HCT116 (cell line): ENCODE results near the gene SORCS2. TPM values are rescaled to one million over a fixed set of nuclear protein-coding genes. Genes with fewer than 3 reads are reported as not detected.

Experiments used
- ATAC-seq: fragments of 200-7000 bp; cut with Tn5 transposase; 2 replicates; pipeline ENCODE4 v1.9.1; 2020; ENCODE audit warnings: mild to moderate bottlenecking, moderate library complexity
- BruUV-seq: library from RNA; stranded (reverse); fragments of 400-500 nt; replicated peaks from 2 replicates; lab custom pipeline; 2021; lab: Mats Ljungman, UMichigan
- CTCF ChIA-PET: fragments of 300-600 bp; sonication (Branson Sonifier 250); formaldehyde crosslinking; loops from one replicate; lab custom pipeline; 2021; ENCODE audit warnings: antibody characterized with exemption; lab: Charles Lee
- POLR2A ChIA-PET: fragments of 300-600, 350-600 bp; sonication (Branson Sonifier 250); formaldehyde crosslinking; loops from one replicate; lab custom pipeline; 2021; ENCODE audit warnings: antibody characterized with exemption; lab: Charles Lee
- RAD21 ChIA-PET, 2 experiments: fragments of 300-600 bp; sonication (Branson Sonifier 250); formaldehyde crosslinking; loops; one replicate each; lab custom pipeline; 2023; ENCODE audit warnings: low total read pairs in 2 of 2; ENCODE audit not compliant: uncharacterized antibody in 2 of 2, unreplicated experiment in 2 of 2, low non-redundant PET in 1 of 2; lab: Charles Lee
- DNase-seq: peaks from one replicate; pipeline ENCODE4 v3.0.0-alpha.2; 2010; ENCODE audit warnings: low read depth, low spot score
- H2AFZ ChIP-seq: fragments of 200-600 bp; shearing (Covaris generic), sonication (generic); 2 replicates; pipeline ENCODE4 v1.6.1; 2017; ENCODE audit warnings: low read depth, mixed run types, mixed read lengths, antibody characterized with exemption, low read length; ENCODE audit not compliant: poor library complexity, severe bottlenecking
- H3K27ac ChIP-seq: 2 replicates; pipeline ENCODE4 v1.5.1; 2012; ENCODE audit warnings: low read depth, low read length
- H3K27me3 ChIP-seq: fragments of 200-600 bp; sonication (generic); 2 replicates; pipeline ENCODE4 v1.6.1; 2016; ENCODE audit warnings: mixed run types, low read length, mixed read lengths; ENCODE audit not compliant: insufficient read depth
- H3K36me3 ChIP-seq, 2 experiments: fragments of 200-500 bp in 1 of 2; fragments of 200-600 bp in 1 of 2; sonication (Bioruptor generic) in 1 of 2; sonication (generic) in 1 of 2; 2 replicates each; pipeline versions ENCODE4 v1.5.1 to v1.6.1; 2014 to 2016; ENCODE audit warnings: low read length in 2 of 2, inconsistent platforms in 1 of 2, mixed read lengths in 1 of 2, mixed run types in 1 of 2; ENCODE audit not compliant: insufficient read depth in 2 of 2, control insufficient read depth in 1 of 2
- H3K4me1 ChIP-seq, 2 experiments: fragments of 200-600 bp in 1 of 2; sonication (generic) in 1 of 2; 2 replicates each; pipeline versions ENCODE4 v1.5.1 to v1.6.1; 2012 to 2017; ENCODE audit warnings: low read length in 2 of 2, inconsistent platforms in 1 of 2, mild to moderate bottlenecking in 1 of 2, mixed read lengths in 1 of 2, mixed run types in 1 of 2, moderate library complexity in 1 of 2; ENCODE audit not compliant: insufficient read depth in 2 of 2, control insufficient read depth in 1 of 2
- H3K4me2 ChIP-seq: fragments of 200-600 bp; sonication (generic); 2 replicates; pipeline ENCODE4 v1.6.1; 2017; ENCODE audit warnings: mixed run types, low read length, mixed read lengths
- H3K4me3 ChIP-seq, 2 experiments: fragments of 200-600 bp in 1 of 2; sonication (generic) in 1 of 2; replicated peaks in 1 of 2; 2 replicates each; pipeline ENCODE4 v1.5.1; 2011 to 2016; ENCODE audit warnings: low read length in 2 of 2, control low read depth in 1 of 2, low read depth in 1 of 2, mild to moderate bottlenecking in 1 of 2, mixed read lengths in 1 of 2, mixed run types in 1 of 2
- H3K79me2 ChIP-seq: fragments of 200-600 bp; sonication (generic); 2 replicates; pipeline ENCODE4 v1.6.1; 2017; ENCODE audit warnings: mild to moderate bottlenecking, mixed run types, low read length, moderate library complexity, mixed read lengths; ENCODE audit not compliant: insufficient read depth
- H3K9ac ChIP-seq: fragments of 200-600 bp; sonication (generic); 2 replicates; pipeline ENCODE4 v1.6.1; 2016; ENCODE audit warnings: low read length, mixed read lengths
- H3K9me2 ChIP-seq: fragments of 200-600 bp; sonication (generic), shearing (Covaris generic); 2 replicates; pipeline ENCODE4 v1.6.1; 2017; ENCODE audit warnings: mixed run types, mild to moderate bottlenecking, moderate library complexity; ENCODE audit not compliant: insufficient read depth
- H3K9me3 ChIP-seq, 2 experiments: fragments of 200-500 bp in 1 of 2; fragments of 200-600 bp in 1 of 2; sonication (Bioruptor generic) in 1 of 2; sonication (generic) in 1 of 2; 2 replicates each; pipeline ENCODE4 v1.6.1; 2014 to 2017; ENCODE audit warnings: low read length in 2 of 2, mixed read lengths in 2 of 2, inconsistent platforms in 1 of 2, low read depth in 1 of 2, mild to moderate bottlenecking in 1 of 2, mixed run types in 1 of 2, moderate library complexity in 1 of 2; ENCODE audit not compliant: control insufficient read depth in 1 of 2, insufficient read depth in 1 of 2
- H4K20me1 ChIP-seq: fragments of 200-600 bp; sonication (generic), shearing (Covaris generic); 2 replicates; pipeline ENCODE4 v1.6.1; 2017; ENCODE audit warnings: mixed run types, mild to moderate bottlenecking, moderate library complexity; ENCODE audit not compliant: insufficient read depth
- ATF3 ChIP-seq: IDR thresholded peaks from 2 replicates; pipeline ENCODE4 v1.6.1; 2012
- CBX3 ChIP-seq: IDR thresholded peaks from 2 replicates; pipeline ENCODE4 v1.6.1; 2012; ENCODE audit warnings: low read depth
- CEBPB ChIP-seq: IDR thresholded peaks from 2 replicates; pipeline ENCODE4 v1.6.1; 2012; ENCODE audit warnings: low read depth
- ELF1 ChIP-seq: IDR thresholded peaks from 2 replicates; pipeline ENCODE4 v1.6.1; 2012; ENCODE audit warnings: low read depth, borderline replicate concordance
- EZH2 ChIP-seq: fragments of 200-600 bp; sonication (generic); IDR thresholded peaks from 2 replicates; pipeline ENCODE4 v1.6.1; 2017; ENCODE audit warnings: antibody characterized with exemption, mixed run types
- EZH2phosphoT487 ChIP-seq: fragments of 200-600 bp; IDR thresholded peaks from 2 replicates; pipeline ENCODE4 v1.6.1; 2018; ENCODE audit warnings: antibody characterized with exemption, borderline replicate concordance
- FOSL1 ChIP-seq: IDR thresholded peaks from 2 replicates; pipeline ENCODE4 v1.6.1; 2012; ENCODE audit warnings: low read depth
- POLR2A ChIP-seq: IDR thresholded peaks from 2 replicates; pipeline ENCODE4 v1.7.0; 2011; ENCODE audit warnings: borderline replicate concordance; ENCODE audit not compliant: insufficient read depth, insufficient read length; ENCODE audit errors: extremely low read depth
- RAD21 ChIP-seq: IDR thresholded peaks from 2 replicates; pipeline ENCODE4 v1.6.1; 2012; ENCODE audit warnings: low read depth, mild to moderate bottlenecking
- SP1 ChIP-seq: IDR thresholded peaks from 2 replicates; pipeline ENCODE4 v1.6.1; 2012; ENCODE audit warnings: low read depth
- TCF7L2 ChIP-seq: IDR thresholded peaks from 2 replicates; pipeline ENCODE4 v1.7.0; 2011; ENCODE audit warnings: borderline replicate concordance, inconsistent platforms; ENCODE audit not compliant: insufficient read depth, insufficient read length; ENCODE audit errors: extremely low read depth
- intact Hi-C: fragments of 100-400 bp; cut with micrococcal nuclease; formaldehyde crosslinking; loops from 2 replicates; pipeline ENCODE4 v1.10.0; 2022
- total RNA-seq: library from RNA; stranded (reverse); gene quantifications from one replicate; pipeline ENCODE4 v1.2.1, GENCODE V29; 2021; ENCODE audit not compliant: unreplicated experiment
- TF ChIP-seq, protein P1 (sequence below): IDR thresholded peaks from 2 replicates; pipeline ENCODE4 v1.6.1; 2012; ENCODE audit warnings: low read depth

Gene SORCS2
- total RNA-seq, 1 experiment from 2014 or later, result 0.37 TPM

GRCh38 chr4:7654550-7655445, 462.5 kb downstream of the SORCS2 start:
- Histone ChIP-seq H3K79me2 (no peaks in the 10 kb centered on the region), H3K27ac (no peak overlapping the region), H3K9me3 (no peaks in the 10 kb centered on the region), H3K27me3 (no peaks in the 10 kb centered on the region), H2AFZ (no peak overlapping the region), H3K4me3 (no peak overlapping the region), H3K36me3 (no peaks in the 10 kb centered on the region), H3K9me2 (no peaks in the 10 kb centered on the region), H3K4me2 (no peak overlapping the region), H3K9ac (no peak overlapping the region), H4K20me1 (no peaks in the 10 kb centered on the region), H3K4me1 (peaks cover 0 to 12% of the 10 kb centered on the region in 2 experiments; a peak in 2 of 4 replicates)
- ChIA-PET POLR2A (no interaction called here), RAD21 (no interaction called here), CTCF (no interaction called here)
- intact Hi-C loops, result no loop called here
- no peak for TF ChIP-seq CEBPB
- TF ChIP-seq POLR2A, result no peak
- no peak for TF ChIP-seq EZH2
- no peak for TF ChIP-seq ELF1
- DNase-seq, result no peak
- BruUV-seq, result no TSS peak
- ATAC-seq, result no peak

- H3K9me3 ChIP-seq, result no peaks in the 10 kb centered on the region
- RAD21 ChIA-PET, result no interaction called here
- no peaks in the 10 kb centered on the region for H3K79me2 ChIP-seq
- H3K9me2 ChIP-seq, result no peaks in the 10 kb centered on the region
- no peak overlapping the region for H3K4me2 ChIP-seq
- ATAC-seq, result no peak
- POLR2A ChIA-PET, result no interaction called here
- H2AFZ ChIP-seq, result no peak overlapping the region
- CTCF ChIA-PET, result no interaction called here
- H3K27ac ChIP-seq, result no peak overlapping the region
- H3K4me3 ChIP-seq, result no peak overlapping the region
- no peaks in the 10 kb centered on the region for H4K20me1 ChIP-seq
- BruUV-seq, result no TSS peak
- no peak for DNase-seq
- no peaks in the 10 kb centered on the region for H3K36me3 ChIP-seq
- no peak for TF ChIP-seq TCF7L2
- TF ChIP-seq FOSL1, result no peak
- no peak for TF ChIP-seq RAD21
- no peak for TF ChIP-seq CBX3
- no peak for TF ChIP-seq EZH2phosphoT487
- TF ChIP-seq EZH2, result no peak
- no peak for TF ChIP-seq ATF3
- TF ChIP-seq, protein P1, sequence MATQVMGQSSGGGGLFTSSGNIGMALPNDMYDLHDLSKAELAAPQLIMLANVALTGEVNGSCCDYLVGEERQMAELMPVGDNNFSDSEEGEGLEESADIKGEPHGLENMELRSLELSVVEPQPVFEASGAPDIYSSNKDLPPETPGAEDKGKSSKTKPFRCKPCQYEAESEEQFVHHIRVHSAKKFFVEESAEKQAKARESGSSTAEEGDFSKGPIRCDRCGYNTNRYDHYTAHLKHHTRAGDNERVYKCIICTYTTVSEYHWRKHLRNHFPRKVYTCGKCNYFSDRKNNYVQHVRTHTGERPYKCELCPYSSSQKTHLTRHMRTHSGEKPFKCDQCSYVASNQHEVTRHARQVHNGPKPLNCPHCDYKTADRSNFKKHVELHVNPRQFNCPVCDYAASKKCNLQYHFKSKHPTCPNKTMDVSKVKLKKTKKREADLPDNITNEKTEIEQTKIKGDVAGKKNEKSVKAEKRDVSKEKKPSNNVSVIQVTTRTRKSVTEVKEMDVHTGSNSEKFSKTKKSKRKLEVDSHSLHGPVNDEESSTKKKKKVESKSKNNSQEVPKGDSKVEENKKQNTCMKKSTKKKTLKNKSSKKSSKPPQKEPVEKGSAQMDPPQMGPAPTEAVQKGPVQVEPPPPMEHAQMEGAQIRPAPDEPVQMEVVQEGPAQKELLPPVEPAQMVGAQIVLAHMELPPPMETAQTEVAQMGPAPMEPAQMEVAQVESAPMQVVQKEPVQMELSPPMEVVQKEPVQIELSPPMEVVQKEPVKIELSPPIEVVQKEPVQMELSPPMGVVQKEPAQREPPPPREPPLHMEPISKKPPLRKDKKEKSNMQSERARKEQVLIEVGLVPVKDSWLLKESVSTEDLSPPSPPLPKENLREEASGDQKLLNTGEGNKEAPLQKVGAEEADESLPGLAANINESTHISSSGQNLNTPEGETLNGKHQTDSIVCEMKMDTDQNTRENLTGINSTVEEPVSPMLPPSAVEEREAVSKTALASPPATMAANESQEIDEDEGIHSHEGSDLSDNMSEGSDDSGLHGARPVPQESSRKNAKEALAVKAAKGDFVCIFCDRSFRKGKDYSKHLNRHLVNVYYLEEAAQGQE, result no peak
- no peak for TF ChIP-seq SP1
- TF ChIP-seq CEBPB, result no peak
- TF ChIP-seq, all 23 proteins: peak for 0
- H3K4me1 ChIP-seq, result peaks cover 0 to 5% of the 10 kb centered on the region in 2 experiments; a peak in 1 of 4 replicates
- intact Hi-C loops, result no loop called here
- no peak overlapping the region for H3K9ac ChIP-seq
- no peaks in the 10 kb centered on the region for H3K27me3 ChIP-seq
These were observed 463.3 kb downstream of the SORCS2 start for GRCh38 chr4:7655511-7656243.
